ENCODE data around the gene RNF217. TPM values are rescaled to one million over a fixed set of nuclear protein-coding genes. Genes with fewer than 3 reads are reported as not detected.

Gene RNF217
- total and polyA plus RNA-seq, 4 donors = 5.0 to 79.5 (median 33.4) TPM

GRCh38 chr6:124967444-124967843 is 5.2 kb downstream of the RNF217 start:
- H3K27ac ChIP-seq (ENCODE audit: low read depth in 1 of 2, low read length in 2 of 2) = no peak overlapping the region
- no peak overlapping the region for H3K4me3 ChIP-seq (ENCODE audit: low read length in 2 of 2)
- no peak for DNase-seq
- intact Hi-C loops (cut with DNase I) = loop anchor here in 1 of 2 donors (5.0 kb wide), 1 partner anchor 40 kb away; no protein-coding TSS in a partner anchor
- H3K27me3 ChIP-seq (ENCODE audit: control insufficient read depth in 1 of 2, insufficient read depth in 2 of 2, low read length in 1 of 2) = no peaks in the 10 kb centered on the region
- ATAC-seq (ENCODE audit: low FRiP score) = no peak
- H3K36me3 ChIP-seq (ENCODE audit: control insufficient read depth in 1 of 2, insufficient read depth in 2 of 2, low read length in 1 of 2) = no peaks in the 10 kb centered on the region
- H3K9me3 ChIP-seq (ENCODE audit: control insufficient read depth, low read length) = no peaks in the 10 kb centered on the region
- peaks cover 0 to 4% of the 10 kb centered on the region in 2 donors for H3K4me1 ChIP-seq (ENCODE audit: control insufficient read depth in 1 of 2, insufficient read depth in 2 of 2, low read length in 2 of 2)
- 58 to 85% methylated on average over 1 of the region's 1 CpG for WGBS, 2 donors

- WGBS, 2 donors = 5 to 9% methylated on average over 1 of the region's 1 CpG
- no peak for ATAC-seq (ENCODE audit: low FRiP score)
- intact Hi-C loops (cut with DNase I) = loop anchor here in 1 of 2 donors (5.0 kb wide), 1 partner anchor 39 kb away; no protein-coding TSS in a partner anchor
- H3K9me3 ChIP-seq (ENCODE audit: control insufficient read depth, low read length) = no peaks in the 10 kb centered on the region
- DNase-seq = no peak
- H3K4me1 ChIP-seq (ENCODE audit: control insufficient read depth in 1 of 2, insufficient read depth in 2 of 2, low read length in 2 of 2) = peaks cover 0 to 4% of the 10 kb centered on the region in 2 donors
- no peak overlapping the region for H3K4me3 ChIP-seq (ENCODE audit: low read length in 2 of 2)
- H3K27ac ChIP-seq (ENCODE audit: low read depth in 1 of 2, low read length in 2 of 2) = no peak overlapping the region
- no peaks in the 10 kb centered on the region for H3K27me3 ChIP-seq (ENCODE audit: control insufficient read depth in 1 of 2, insufficient read depth in 2 of 2, low read length in 1 of 2)
- H3K36me3 ChIP-seq (ENCODE audit: control insufficient read depth in 1 of 2, insufficient read depth in 2 of 2, low read length in 1 of 2) = no peaks in the 10 kb centered on the region
Measured at GRCh38 chr6:124968401-124968800, 6.2 kb downstream of the RNF217 start.

DNA sequence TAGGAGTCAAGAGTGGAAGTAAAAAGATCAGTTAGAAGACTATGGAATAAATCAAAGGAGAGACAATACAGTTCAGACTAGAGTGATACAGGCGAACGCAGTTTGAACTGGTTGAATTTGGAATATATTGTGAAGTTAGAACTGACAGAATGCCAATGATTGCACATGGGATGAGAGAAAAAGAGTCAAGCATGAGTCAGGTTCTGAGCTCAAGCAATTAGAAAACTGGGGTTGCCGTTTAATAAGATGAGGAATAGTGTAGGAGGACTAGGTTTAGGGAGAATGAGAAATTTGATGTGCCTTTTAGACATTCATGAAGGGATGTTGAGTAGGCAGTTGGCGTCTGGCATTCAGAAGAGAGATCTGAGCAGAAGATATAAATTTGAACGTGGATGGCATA is 8.0 kb downstream of the RNF217 start:
- intact Hi-C loops (cut with DNase I) = no loop called here
- peaks cover 0 to 4% of the 10 kb centered on the region in 2 donors for H3K4me1 ChIP-seq (ENCODE audit: control insufficient read depth in 1 of 2, insufficient read depth in 2 of 2, low read length in 2 of 2)
- no peak overlapping the region for H3K27ac ChIP-seq (ENCODE audit: low read depth in 1 of 2, low read length in 2 of 2)
- H3K9me3 ChIP-seq (ENCODE audit: control insufficient read depth, low read length) = no peaks in the 10 kb centered on the region
- DNase-seq (no peak), ATAC-seq (ENCODE audit: low FRiP score) (no peak)
- no peaks in the 10 kb centered on the region for H3K27me3 ChIP-seq (ENCODE audit: control insufficient read depth in 1 of 2, insufficient read depth in 2 of 2, low read length in 1 of 2)
- H3K36me3 ChIP-seq (ENCODE audit: control insufficient read depth in 1 of 2, insufficient read depth in 2 of 2, low read length in 1 of 2) = no peaks in the 10 kb centered on the region
- WGBS, 2 donors = 69 to 76% methylated on average over 5 of the region's 5 CpGs
- H3K4me3 ChIP-seq (ENCODE audit: low read length in 2 of 2) = no peak overlapping the region

DNA sequence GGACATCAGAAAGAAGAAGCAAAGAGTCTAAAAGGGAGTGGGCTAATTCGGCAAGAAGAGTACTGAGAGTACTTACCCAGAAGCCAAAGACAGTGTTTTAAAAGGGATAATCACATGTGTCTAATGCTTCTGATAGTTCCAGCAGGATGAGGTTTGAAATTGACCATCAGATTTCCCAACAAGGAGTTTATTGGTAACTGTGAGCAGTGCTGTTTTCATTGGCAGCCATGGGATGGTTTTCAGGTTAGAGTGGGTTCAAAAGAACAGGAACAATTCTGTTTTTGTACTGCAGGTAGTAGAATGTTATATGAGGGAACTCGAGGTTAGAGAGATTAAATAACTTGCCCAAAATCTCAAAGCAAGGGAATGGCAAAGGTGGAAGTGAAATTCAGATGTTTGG is 8.5 kb downstream of the RNF217 start:
- WGBS, 2 donors = 87 to 90% methylated on average over 2 of the region's 2 CpGs
- no peak overlapping the region for H3K27ac ChIP-seq (ENCODE audit: low read depth in 1 of 2, low read length in 2 of 2)

GRCh38 chr6:124973780-124974179 is 11.5 kb downstream of the RNF217 start:
- DNase-seq (no peak), ATAC-seq (ENCODE audit: low FRiP score) (no peak)
- no peaks in the 10 kb centered on the region for H3K27me3 ChIP-seq (ENCODE audit: control insufficient read depth in 1 of 2, insufficient read depth in 2 of 2, low read length in 1 of 2)
- intact Hi-C loops (cut with DNase I) = no loop called here
- no peak overlapping the region for H3K27ac ChIP-seq (ENCODE audit: low read depth in 1 of 2, low read length in 2 of 2)
- WGBS, 2 donors = 76 to 88% methylated on average over 6 of the region's 6 CpGs
- peaks cover 0 to 4% of the 10 kb centered on the region in 2 donors for H3K4me1 ChIP-seq (ENCODE audit: control insufficient read depth in 1 of 2, insufficient read depth in 2 of 2, low read length in 2 of 2)
- H3K36me3 ChIP-seq (ENCODE audit: control insufficient read depth in 1 of 2, insufficient read depth in 2 of 2, low read length in 1 of 2) = peaks cover 0 to 2% of the 10 kb centered on the region in 2 donors
- H3K4me3 ChIP-seq (ENCODE audit: low read length in 2 of 2) = no peak overlapping the region
- no peaks in the 10 kb centered on the region for H3K9me3 ChIP-seq (ENCODE audit: control insufficient read depth, low read length)

More for the DNA sequence above, 8.5 kb downstream of the RNF217 start:
- H3K9me3 ChIP-seq (ENCODE audit: control insufficient read depth, low read length) = no peaks in the 10 kb centered on the region
- no peak overlapping the region for H3K4me3 ChIP-seq (ENCODE audit: low read length in 2 of 2)
- no peaks in the 10 kb centered on the region for H3K36me3 ChIP-seq (ENCODE audit: control insufficient read depth in 1 of 2, insufficient read depth in 2 of 2, low read length in 1 of 2)
- ATAC-seq (ENCODE audit: low FRiP score) (no peak), DNase-seq (no peak)
- no peaks in the 10 kb centered on the region for H3K27me3 ChIP-seq (ENCODE audit: control insufficient read depth in 1 of 2, insufficient read depth in 2 of 2, low read length in 1 of 2)
- intact Hi-C loops (cut with DNase I) = no loop called here
- H3K4me1 ChIP-seq (ENCODE audit: control insufficient read depth in 1 of 2, insufficient read depth in 2 of 2, low read length in 2 of 2) = peaks cover 0 to 4% of the 10 kb centered on the region in 2 donors

DNA sequence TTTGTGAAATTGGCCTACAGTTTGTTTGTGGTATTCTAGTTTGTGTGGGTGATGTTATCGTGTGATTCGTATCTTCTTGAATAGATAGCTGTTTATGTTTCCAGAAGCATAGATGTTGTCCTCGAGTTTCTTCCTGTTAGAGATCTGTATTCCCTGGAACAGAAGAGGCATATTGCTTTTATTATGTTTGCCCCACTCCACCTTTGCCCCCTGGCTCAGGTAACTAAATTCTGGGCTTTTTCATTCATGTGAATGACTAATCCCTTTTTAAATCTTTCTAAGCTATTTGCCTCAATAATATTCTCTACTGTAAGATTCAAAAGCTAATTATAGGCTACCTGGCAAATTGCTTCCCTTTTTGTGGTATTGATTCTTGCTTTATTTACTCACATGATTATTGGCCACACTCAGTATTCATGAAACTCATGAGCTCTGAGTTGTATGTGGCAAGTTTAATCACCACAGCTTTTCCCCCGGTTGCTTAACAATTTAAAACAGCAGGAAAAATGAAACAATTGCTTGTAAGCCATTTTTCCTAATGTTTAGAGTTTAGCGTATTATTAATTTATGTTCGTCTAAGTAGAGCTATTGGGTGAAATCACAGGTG is 12.6 kb downstream of the RNF217 start:
- Histone ChIP-seq H3K36me3 (ENCODE audit: control insufficient read depth in 1 of 2, insufficient read depth in 2 of 2, low read length in 1 of 2) (peaks cover 0 to 2% of the 10 kb centered on the region in 2 donors), H3K27ac (ENCODE audit: low read depth in 1 of 2, low read length in 2 of 2) (no peak overlapping the region), H3K9me3 (ENCODE audit: control insufficient read depth, low read length) (no peaks in the 10 kb centered on the region), H3K27me3 (ENCODE audit: control insufficient read depth in 1 of 2, insufficient read depth in 2 of 2, low read length in 1 of 2) (no peaks in the 10 kb centered on the region), H3K4me1 (ENCODE audit: control insufficient read depth in 1 of 2, insufficient read depth in 2 of 2, low read length in 2 of 2) (peaks cover 2 to 7% of the 10 kb centered on the region in 2 donors), H3K4me3 (ENCODE audit: low read length in 2 of 2) (no peak overlapping the region)
- WGBS, 2 donors = 86 to 88% methylated on average over 6 of the region's 6 CpGs
- intact Hi-C loops (cut with DNase I) = no loop called here
- ATAC-seq (ENCODE audit: low FRiP score) (no peak), DNase-seq (no peak)

- Histone ChIP-seq H3K9me3 (ENCODE audit: control insufficient read depth, low read length) (no peaks in the 10 kb centered on the region), H3K27me3 (ENCODE audit: control insufficient read depth in 1 of 2, insufficient read depth in 2 of 2, low read length in 1 of 2) (no peaks in the 10 kb centered on the region), H3K36me3 (ENCODE audit: control insufficient read depth in 1 of 2, insufficient read depth in 2 of 2, low read length in 1 of 2) (peaks cover 0 to 2% of the 10 kb centered on the region in 2 donors), H3K4me1 (ENCODE audit: control insufficient read depth in 1 of 2, insufficient read depth in 2 of 2, low read length in 2 of 2) (peaks cover 2 to 3% of the 10 kb centered on the region in 2 donors), H3K27ac (ENCODE audit: low read depth in 1 of 2, low read length in 2 of 2) (no peak overlapping the region), H3K4me3 (ENCODE audit: low read length in 2 of 2) (no peak overlapping the region)
- DNase-seq (no peak), ATAC-seq (ENCODE audit: low FRiP score) (no peak)
- intact Hi-C loops (cut with DNase I) = no loop called here
- 85 to 91% methylated on average over 1 of the region's 1 CpG for WGBS, 2 donors
Measured at GRCh38 chr6:124977067-124977908, 15.1 kb downstream of the RNF217 start.

- no peak overlapping the region for H3K4me3 ChIP-seq (ENCODE audit: low read length in 2 of 2)
- 96 to 98% methylated on average over 10 of the region's 10 CpGs for WGBS, 2 donors
- DNase-seq (no peak), ATAC-seq (ENCODE audit: low FRiP score) (no peak)
- H3K36me3 ChIP-seq (ENCODE audit: control insufficient read depth in 1 of 2, insufficient read depth in 2 of 2, low read length in 1 of 2) = peaks cover 0 to 2% of the 10 kb centered on the region in 2 donors
- H3K4me1 ChIP-seq (ENCODE audit: control insufficient read depth in 1 of 2, insufficient read depth in 2 of 2, low read length in 2 of 2) = peaks cover 2 to 3% of the 10 kb centered on the region in 2 donors
- intact Hi-C loops (cut with DNase I) = no loop called here
- no peaks in the 10 kb centered on the region for H3K9me3 ChIP-seq (ENCODE audit: control insufficient read depth, low read length)
- no peak overlapping the region for H3K27ac ChIP-seq (ENCODE audit: low read depth in 1 of 2, low read length in 2 of 2)
- no peaks in the 10 kb centered on the region for H3K27me3 ChIP-seq (ENCODE audit: control insufficient read depth in 1 of 2, insufficient read depth in 2 of 2, low read length in 1 of 2)
Measured at GRCh38 chr6:124978451-124979293, 16.4 kb downstream of the RNF217 start.
